B cell (primary cell): ENCODE data around the gene LRBA.

Experiments
- CTCF ChIP-seq: fragments of 200-600 bp; IDR thresholded peaks from one replicate; pipeline ENCODE4 v1.8.0; 2022; ENCODE audit warnings: antibody characterized with exemption, mild to moderate bottlenecking
- EZH2 ChIP-seq: IDR thresholded peaks from 2 replicates; pipeline ENCODE4 v1.6.1; 2012; ENCODE audit warnings: borderline replicate concordance, low read depth, mild to moderate bottlenecking, moderate library complexity, low read length; ENCODE audit not compliant: insufficient read depth, poor library complexity, severe bottlenecking

DNA sequence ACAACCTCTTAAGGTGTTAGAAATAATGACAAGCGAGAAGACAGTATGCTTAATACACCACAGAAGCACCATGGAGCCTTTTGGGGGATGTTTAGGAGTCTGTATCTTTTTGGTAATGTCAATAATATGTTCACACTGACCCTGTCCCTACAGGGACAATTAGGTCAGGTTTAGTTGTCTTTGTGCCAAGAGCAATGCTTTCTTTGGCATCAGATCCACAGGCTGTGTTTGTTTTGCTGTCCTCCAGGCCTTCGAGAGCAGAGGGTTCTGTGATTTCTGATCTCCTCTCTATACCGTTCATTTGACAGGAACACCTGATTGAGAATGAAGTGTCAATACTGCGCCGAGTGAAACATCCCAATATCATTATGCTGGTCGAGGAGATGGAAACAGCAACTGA is 783.1 kb downstream of the LRBA start:
- TF ChIP-seq CTCF (no peak), EZH2 (no peak)
